Mesenchymal stem cell (in vitro differentiated cells and primary cell): Measurements from ENCODE around the gene NRXN3.

ENCODE experiments used
- DNase-seq: peaks from one replicate; pipeline ENCODE4 v3.0.0-alpha.2; 2013
- H2AFZ ChIP-seq: one replicate; pipeline ENCODE4 v1.6.1; 2013; ENCODE audit warnings: low read depth, mild to moderate bottlenecking, control low read depth, inconsistent platforms, low read length, moderate library complexity
- H2AK5ac ChIP-seq: 2 replicates; pipeline ENCODE4 v1.6.1; 2013; ENCODE audit warnings: low read length, moderate library complexity, mild to moderate bottlenecking, inconsistent platforms; ENCODE audit not compliant: severe bottlenecking
- H2BK120ac ChIP-seq: one replicate; pipeline ENCODE4 v1.6.1; 2013; ENCODE audit warnings: low read depth, mild to moderate bottlenecking, inconsistent platforms, low read length, moderate library complexity
- H2BK12ac ChIP-seq, 2 experiments: one replicate each; pipeline ENCODE4 v1.6.1; 2013; ENCODE audit warnings: inconsistent platforms in 2 of 2, low read length in 2 of 2, mild to moderate bottlenecking in 2 of 2, moderate library complexity in 2 of 2, control low read depth in 1 of 2
- H2BK15ac ChIP-seq: one replicate; pipeline ENCODE4 v1.6.1; 2013; ENCODE audit warnings: mild to moderate bottlenecking, low read depth, inconsistent platforms; ENCODE audit not compliant: poor library complexity, severe bottlenecking
- H2BK5ac ChIP-seq: 2 replicates; pipeline ENCODE4 v1.6.1; 2013; ENCODE audit warnings: low read depth, mild to moderate bottlenecking, low read length, control low read depth, inconsistent platforms; ENCODE audit not compliant: poor library complexity, severe bottlenecking
- H3K14ac ChIP-seq, 2 experiments: one replicate each; pipeline ENCODE4 v1.6.1; 2013; ENCODE audit warnings: inconsistent platforms in 2 of 2, low read length in 2 of 2, control low read depth in 1 of 2, mild to moderate bottlenecking in 1 of 2, moderate library complexity in 1 of 2
- H3K18ac ChIP-seq, 2 experiments: one replicate each; pipeline ENCODE4 v1.6.1; 2013; ENCODE audit warnings: inconsistent platforms in 2 of 2, low read length in 2 of 2, control low read depth in 1 of 2, low read depth in 1 of 2, mild to moderate bottlenecking in 1 of 2
- H3K23ac ChIP-seq, 2 experiments: one replicate each; pipeline ENCODE4 v1.6.1; 2013; ENCODE audit warnings: inconsistent platforms in 2 of 2, low read length in 2 of 2, mild to moderate bottlenecking in 2 of 2, moderate library complexity in 2 of 2, control low read depth in 1 of 2
- H3K27ac ChIP-seq: 2 replicates; pipeline ENCODE4 v1.5.1; 2013; ENCODE audit warnings: mild to moderate bottlenecking, moderate library complexity, low read length, control low read depth, inconsistent platforms; ENCODE audit not compliant: poor library complexity, severe bottlenecking
- H3K27me3 ChIP-seq, 2 experiments: 2 replicates each; pipeline versions ENCODE4 v1.6.1 to v1.7.0; 2013; ENCODE audit warnings: low read length in 2 of 2, mild to moderate bottlenecking in 2 of 2, moderate library complexity in 2 of 2, control low read depth in 1 of 2, inconsistent platforms in 1 of 2; ENCODE audit not compliant: control insufficient read depth in 1 of 2, insufficient read depth in 1 of 2
- H3K36me3 ChIP-seq, 2 experiments: 2 replicates each; pipeline versions ENCODE4 v1.6.1 to v1.7.0; 2013; ENCODE audit warnings: low read length in 2 of 2, control low read depth in 1 of 2, inconsistent platforms in 1 of 2, low read depth in 1 of 2, mild to moderate bottlenecking in 1 of 2; ENCODE audit not compliant: insufficient read depth in 2 of 2, control insufficient read depth in 1 of 2
- H3K4ac ChIP-seq, 2 experiments: one replicate each; pipeline ENCODE4 v1.6.1; 2013; ENCODE audit warnings: inconsistent platforms in 2 of 2, low read length in 2 of 2, mild to moderate bottlenecking in 2 of 2, moderate library complexity in 2 of 2, control low read depth in 1 of 2, low read depth in 1 of 2
- H3K4me1 ChIP-seq: 2 replicates; pipeline ENCODE4 v1.6.1; 2013; ENCODE audit warnings: low read depth, low read length, control low read depth; ENCODE audit not compliant: control insufficient read depth, insufficient read depth
- H3K4me2 ChIP-seq: 2 replicates; pipeline ENCODE4 v1.6.1; 2013; ENCODE audit warnings: low read length, mild to moderate bottlenecking, inconsistent platforms; ENCODE audit not compliant: poor library complexity, severe bottlenecking
- H3K4me3 ChIP-seq, 2 experiments: 2 replicates each; pipeline versions ENCODE4 v1.5.1 to v1.7.0; 2013; ENCODE audit warnings: low read length in 2 of 2, mild to moderate bottlenecking in 2 of 2, control low read depth in 1 of 2, low read depth in 1 of 2; ENCODE audit not compliant: insufficient read depth in 1 of 2
- H3K79me1 ChIP-seq: replicated peaks from 2 replicates; pipeline ENCODE4 v1.6.1; 2013; ENCODE audit warnings: mild to moderate bottlenecking, control low read depth, low read length, inconsistent platforms; ENCODE audit not compliant: poor library complexity, severe bottlenecking
- H3K9ac ChIP-seq: 2 replicates; pipeline ENCODE4 v1.7.0; 2013; ENCODE audit warnings: mild to moderate bottlenecking, low read length, moderate library complexity
- H3K9me3 ChIP-seq: 2 replicates; pipeline ENCODE4 v1.7.0; 2013; ENCODE audit warnings: mild to moderate bottlenecking, low read length; ENCODE audit not compliant: control insufficient read depth
- H4K8ac ChIP-seq: one replicate; pipeline ENCODE4 v1.6.1; 2013; ENCODE audit warnings: inconsistent platforms, mild to moderate bottlenecking, low read length, moderate library complexity
- H4K91ac ChIP-seq: one replicate; pipeline ENCODE4 v1.6.1; 2013; ENCODE audit warnings: mild to moderate bottlenecking, low read length, inconsistent platforms
- WGBS: methylation state at CpG from one replicate; pipeline ENCODE4 v1.1.7; 2013; ENCODE audit warnings: mixed read lengths; 5-methylcytosine and 5-hydroxymethylcytosine counted together

Gene NRXN3

GRCh38 chr14:79412822-79413221, 1242.6 kb downstream of the NRXN3 start:
- Histone ChIP-seq H3K4me3 (no peak overlapping the region), H3K4ac (no peak overlapping the region), H2AK5ac (no peak overlapping the region), H3K79me1 (no peaks in the 10 kb centered on the region), H3K9ac (no peak overlapping the region), H2BK15ac (no peak overlapping the region), H3K14ac (no peak overlapping the region), H3K18ac (no peak overlapping the region), H3K9me3 (no peaks in the 10 kb centered on the region), H3K23ac (no peak overlapping the region), H2BK5ac (no peak overlapping the region), H3K27me3 (no peaks in the 10 kb centered on the region), H3K4me2 (no peak overlapping the region), H4K8ac (no peak overlapping the region), H4K91ac (no peak overlapping the region), H2BK12ac (no peak overlapping the region), H3K4me1 (no peaks in the 10 kb centered on the region), H2AFZ (no peak overlapping the region), H3K36me3 (no peaks in the 10 kb centered on the region), H2BK120ac (no peak overlapping the region), H3K27ac (no peak overlapping the region)
- DNase-seq = no peak
- WGBS = 92% methylated on average over 1 of the region's 2 CpGs

DNA sequence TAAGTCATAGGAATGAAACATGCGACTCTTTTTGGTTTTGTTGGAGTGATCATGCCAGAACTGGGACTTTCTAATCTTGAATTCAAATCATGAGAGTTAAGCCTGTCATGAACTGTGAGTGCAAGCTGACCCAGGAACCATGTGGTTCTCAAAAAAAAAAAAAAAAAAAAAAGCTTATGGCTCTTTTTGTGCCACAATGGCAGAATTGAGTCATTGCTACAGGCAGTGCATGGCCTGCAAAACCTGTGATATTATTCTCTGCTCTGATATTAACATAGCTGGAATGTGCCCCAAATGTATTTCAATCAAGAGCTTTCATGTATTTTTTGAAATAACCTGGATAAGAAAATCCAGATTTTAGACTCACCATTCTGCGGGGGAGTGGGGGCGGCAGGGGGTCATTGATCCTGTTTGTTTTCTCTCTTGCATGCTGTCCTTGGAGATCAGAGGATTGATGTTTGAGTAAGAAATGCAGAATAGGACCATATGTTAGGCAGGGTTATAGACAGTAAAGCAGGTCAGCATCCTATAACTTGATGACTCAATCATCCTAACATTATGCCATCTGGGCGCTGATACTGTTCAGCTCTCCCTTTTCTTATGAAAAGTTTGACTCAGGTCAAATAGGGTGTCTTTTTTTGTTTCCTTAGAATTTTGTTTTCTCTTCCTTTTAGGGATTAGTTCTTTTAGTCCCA, 1243.7 kb downstream of the NRXN3 start:
- H2AK5ac ChIP-seq = no peak overlapping the region
- H3K18ac ChIP-seq = no peak overlapping the region
- H3K14ac ChIP-seq = no peak overlapping the region
- H4K91ac ChIP-seq = no peak overlapping the region
- no peak for DNase-seq
- H2BK15ac ChIP-seq = no peak overlapping the region
- H3K9ac ChIP-seq = no peak overlapping the region
- H3K79me1 ChIP-seq = no peaks in the 10 kb centered on the region
- H3K9me3 ChIP-seq = no peaks in the 10 kb centered on the region
- H2AFZ ChIP-seq = no peak overlapping the region
- no peak overlapping the region for H3K4me3 ChIP-seq
- no peaks in the 10 kb centered on the region for H3K4me1 ChIP-seq
- no peaks in the 10 kb centered on the region for H3K36me3 ChIP-seq
- no peak overlapping the region for H2BK12ac ChIP-seq
- H3K27ac ChIP-seq = no peak overlapping the region
- no peak overlapping the region for H4K8ac ChIP-seq
- 88% methylated on average over 3 of the region's 4 CpGs for WGBS
- H2BK120ac ChIP-seq = no peak overlapping the region
- no peak overlapping the region for H2BK5ac ChIP-seq
- H3K4ac ChIP-seq = no peak overlapping the region
- H3K27me3 ChIP-seq = no peaks in the 10 kb centered on the region
- no peak overlapping the region for H3K23ac ChIP-seq
- no peak overlapping the region for H3K4me2 ChIP-seq

GRCh38 chr14:79415726-79416125, 1245.6 kb downstream of the NRXN3 start:
- Histone ChIP-seq H2BK120ac (no peak overlapping the region), H4K8ac (no peak overlapping the region), H2AFZ (no peak overlapping the region), H3K4ac (no peak overlapping the region), H3K9me3 (no peaks in the 10 kb centered on the region), H2BK12ac (no peak overlapping the region), H4K91ac (no peak overlapping the region), H3K9ac (no peak overlapping the region), H3K4me3 (no peak overlapping the region), H3K27me3 (no peaks in the 10 kb centered on the region), H3K79me1 (no peaks in the 10 kb centered on the region), H3K4me2 (no peak overlapping the region), H3K4me1 (no peaks in the 10 kb centered on the region), H3K14ac (no peak overlapping the region), H3K23ac (no peak overlapping the region), H2BK5ac (no peak overlapping the region), H2AK5ac (no peak overlapping the region), H3K27ac (no peak overlapping the region), H2BK15ac (no peak overlapping the region), H3K18ac (no peak overlapping the region), H3K36me3 (no peaks in the 10 kb centered on the region)
- DNase-seq = no peak
- WGBS = 100% methylated on average over 1 of the region's 1 CpG

DNA sequence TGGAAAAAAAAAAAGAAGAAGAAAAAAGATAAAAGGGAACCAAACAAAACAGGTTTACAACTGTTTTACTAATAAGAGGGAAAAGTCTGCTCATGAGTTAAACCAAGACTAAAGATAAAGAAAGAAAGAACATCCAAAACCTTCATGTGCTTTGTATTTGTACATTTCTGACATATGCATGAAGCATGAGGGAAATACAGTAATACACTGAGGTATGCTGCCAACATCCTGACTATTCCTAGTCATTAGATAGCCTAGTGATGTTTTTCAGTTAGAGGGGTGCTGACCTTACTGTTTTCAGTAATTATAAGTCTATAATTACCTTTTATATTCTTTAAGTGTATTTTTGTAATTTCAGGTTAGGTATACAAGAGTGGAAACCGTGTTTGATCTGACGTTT, 1247.8 kb downstream of the NRXN3 start:
- Histone ChIP-seq H3K36me3 (no peaks in the 10 kb centered on the region), H3K27me3 (no peaks in the 10 kb centered on the region), H3K23ac (no peak overlapping the region), H2BK12ac (no peak overlapping the region), H3K27ac (no peak overlapping the region), H3K18ac (no peak overlapping the region), H3K4me3 (no peak overlapping the region), H4K91ac (no peak overlapping the region), H3K9ac (no peak overlapping the region), H3K4me2 (no peak overlapping the region), H3K4me1 (no peaks in the 10 kb centered on the region), H2BK5ac (no peak overlapping the region), H2AK5ac (no peak overlapping the region), H2BK120ac (no peak overlapping the region), H4K8ac (no peak overlapping the region), H2AFZ (no peak overlapping the region), H2BK15ac (no peak overlapping the region), H3K4ac (no peak overlapping the region), H3K79me1 (no peaks in the 10 kb centered on the region), H3K14ac (no peak overlapping the region), H3K9me3 (no peaks in the 10 kb centered on the region)
- 74% methylated on average over 2 of the region's 2 CpGs for WGBS
- DNase-seq = no peak
